ENCODE results near the gene KIAA1671.

DNA sequence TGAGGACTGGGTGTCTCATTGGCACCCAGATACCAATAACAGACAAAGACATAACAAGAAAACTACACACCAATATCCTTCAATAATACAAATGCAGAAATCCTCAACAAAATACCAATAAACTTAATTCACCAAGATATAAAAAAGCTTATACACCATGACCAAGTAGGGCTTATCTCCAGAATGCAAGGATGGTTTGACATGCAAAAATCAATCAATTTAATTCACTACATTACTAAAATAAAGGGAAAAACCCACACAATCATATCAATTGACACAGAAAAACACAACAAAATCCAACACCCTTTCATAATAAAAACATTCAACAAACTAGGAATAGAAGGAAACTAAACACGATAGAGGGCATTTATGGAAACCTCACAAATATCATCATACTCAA lies 46.6 kb upstream of the KIAA1671 start:
- TF ChIP-seq POLR2AphosphoS5 (IDR thresholded peaks at IDR 0.05) (no peak), POLR2A (IDR thresholded peaks at IDR 0.05; ENCODE audit: low read depth) (no peak)
- TF ChIP-seq, protein P1, sequence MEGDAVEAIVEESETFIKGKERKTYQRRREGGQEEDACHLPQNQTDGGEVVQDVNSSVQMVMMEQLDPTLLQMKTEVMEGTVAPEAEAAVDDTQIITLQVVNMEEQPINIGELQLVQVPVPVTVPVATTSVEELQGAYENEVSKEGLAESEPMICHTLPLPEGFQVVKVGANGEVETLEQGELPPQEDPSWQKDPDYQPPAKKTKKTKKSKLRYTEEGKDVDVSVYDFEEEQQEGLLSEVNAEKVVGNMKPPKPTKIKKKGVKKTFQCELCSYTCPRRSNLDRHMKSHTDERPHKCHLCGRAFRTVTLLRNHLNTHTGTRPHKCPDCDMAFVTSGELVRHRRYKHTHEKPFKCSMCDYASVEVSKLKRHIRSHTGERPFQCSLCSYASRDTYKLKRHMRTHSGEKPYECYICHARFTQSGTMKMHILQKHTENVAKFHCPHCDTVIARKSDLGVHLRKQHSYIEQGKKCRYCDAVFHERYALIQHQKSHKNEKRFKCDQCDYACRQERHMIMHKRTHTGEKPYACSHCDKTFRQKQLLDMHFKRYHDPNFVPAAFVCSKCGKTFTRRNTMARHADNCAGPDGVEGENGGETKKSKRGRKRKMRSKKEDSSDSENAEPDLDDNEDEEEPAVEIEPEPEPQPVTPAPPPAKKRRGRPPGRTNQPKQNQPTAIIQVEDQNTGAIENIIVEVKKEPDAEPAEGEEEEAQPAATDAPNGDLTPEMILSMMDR (IDR thresholded peaks at IDR 0.05): no peak

Data from esophagus muscularis mucosa (tissue), 3 donors.